Panc1 (cell line): ENCODE measurements around the gene SLCO4A1. TPM values are rescaled to one million over a fixed set of nuclear protein-coding genes. Genes with fewer than 3 reads are reported as not detected.

ENCODE experiments used
- ATAC-seq: fragments of 200-7000 bp; cut with Tn5 transposase; 2 replicates; pipeline ENCODE4 v1.9.1; 2020; ENCODE audit warnings: mild to moderate bottlenecking, moderate library complexity
- BruUV-seq: library from RNA; stranded (reverse); fragments of 400-500 nt; replicated peaks from 2 replicates; lab custom pipeline; 2021; lab: Mats Ljungman, UMichigan
- CTCF ChIA-PET: fragments of 300-600 bp; sonication (Branson Sonifier 250); formaldehyde crosslinking; loops from one replicate; lab custom pipeline; 2022; ENCODE audit warnings: antibody characterized with exemption; lab: Charles Lee
- POLR2A ChIA-PET: fragments of 300-600 bp; sonication (Branson Sonifier 250); formaldehyde crosslinking; loops from one replicate; lab custom pipeline; 2022; ENCODE audit warnings: antibody characterized with exemption; lab: Charles Lee
- DNase-seq: peaks from one replicate; pipeline ENCODE4 v3.0.0-alpha.2; 2010; ENCODE audit warnings: low read depth, low spot score
- H3K27ac ChIP-seq: 2 replicates; pipeline ENCODE4 v1.5.1; 2011; ENCODE audit warnings: mild to moderate bottlenecking, low read length, inconsistent platforms
- H3K27me3 ChIP-seq: fragments of 200-500 bp; sonication (Bioruptor generic); 2 replicates; pipeline ENCODE4 v1.6.0; 2014; ENCODE audit warnings: low read length, inconsistent platforms; ENCODE audit not compliant: control insufficient read depth, insufficient read depth
- H3K36me3 ChIP-seq: fragments of 200-500 bp; sonication (Bioruptor generic); 2 replicates; pipeline ENCODE4 v1.5.1; 2014; ENCODE audit warnings: inconsistent platforms, mild to moderate bottlenecking, low read length, moderate library complexity; ENCODE audit not compliant: control insufficient read depth, insufficient read depth
- H3K4me1 ChIP-seq: 2 replicates; pipeline ENCODE4 v1.5.1; 2011; ENCODE audit warnings: inconsistent platforms, mild to moderate bottlenecking, low read length, moderate library complexity; ENCODE audit not compliant: control insufficient read depth, insufficient read depth
- H3K4me3 ChIP-seq, 2 experiments: 2 replicates each; pipeline ENCODE4 v1.5.1; 2011 to 2012; ENCODE audit warnings: low read depth in 2 of 2, low read length in 2 of 2, mild to moderate bottlenecking in 2 of 2, inconsistent platforms in 1 of 2, moderate library complexity in 1 of 2
- H3K9me3 ChIP-seq: fragments of 200-500 bp; sonication (Bioruptor generic); 2 replicates; pipeline ENCODE4 v1.5.1; 2014; ENCODE audit warnings: low read depth, mild to moderate bottlenecking, inconsistent platforms, low read length, moderate library complexity; ENCODE audit not compliant: control insufficient read depth, insufficient read depth
- POLR2AphosphoS5 ChIP-seq: IDR thresholded peaks from 2 replicates; pipeline ENCODE4 v1.6.1; 2012; ENCODE audit warnings: mild to moderate bottlenecking, low read depth, low read length, moderate library complexity
- REST ChIP-seq, 2 experiments: IDR thresholded peaks; 2 replicates each; pipeline ENCODE4 v1.6.1; 2011 to 2012; ENCODE audit warnings: low read depth in 2 of 2, control low read depth in 1 of 2, low read length in 1 of 2, mild to moderate bottlenecking in 1 of 2, moderate library complexity in 1 of 2; ENCODE audit not compliant: insufficient read depth in 1 of 2
- SIN3A ChIP-seq: IDR thresholded peaks from 2 replicates; pipeline ENCODE4 v1.6.1; 2012; ENCODE audit warnings: low read depth, mild to moderate bottlenecking, low read length, moderate library complexity, borderline replicate concordance; ENCODE audit not compliant: insufficient read depth
- TCF7L2 ChIP-seq: IDR thresholded peaks from 2 replicates; pipeline ENCODE4 v1.6.1; 2011; ENCODE audit warnings: mild to moderate bottlenecking, low read depth, low read length, inconsistent platforms
- in situ Hi-C: cut with HindIII; loops from 2 replicates; pipeline ENCODE4 v1.10.0; 2016; ENCODE audit warnings: low sequenced_read_pairs, low pct_unique_long_range_greater_than_20kb
- intact Hi-C: fragments of 100-400 bp; cut with micrococcal nuclease; formaldehyde crosslinking; loops from one replicate; pipeline ENCODE4 v1.10.0; 2022; ENCODE audit not compliant: unreplicated experiment
- total RNA-seq: library from RNA; stranded (reverse); gene quantifications from one replicate; pipeline ENCODE4 v1.2.1, GENCODE V29; 2021; ENCODE audit not compliant: unreplicated experiment
- TF ChIP-seq, protein P1 (sequence below): fragments of 450-650 bp; IDR thresholded peaks from 2 replicates; pipeline ENCODE4 v1.5.1; 2017; ENCODE audit warnings: mild to moderate bottlenecking

SLCO4A1 gene
- total RNA-seq, 1 experiment from 2014 or later, result 167 TPM

DNA sequence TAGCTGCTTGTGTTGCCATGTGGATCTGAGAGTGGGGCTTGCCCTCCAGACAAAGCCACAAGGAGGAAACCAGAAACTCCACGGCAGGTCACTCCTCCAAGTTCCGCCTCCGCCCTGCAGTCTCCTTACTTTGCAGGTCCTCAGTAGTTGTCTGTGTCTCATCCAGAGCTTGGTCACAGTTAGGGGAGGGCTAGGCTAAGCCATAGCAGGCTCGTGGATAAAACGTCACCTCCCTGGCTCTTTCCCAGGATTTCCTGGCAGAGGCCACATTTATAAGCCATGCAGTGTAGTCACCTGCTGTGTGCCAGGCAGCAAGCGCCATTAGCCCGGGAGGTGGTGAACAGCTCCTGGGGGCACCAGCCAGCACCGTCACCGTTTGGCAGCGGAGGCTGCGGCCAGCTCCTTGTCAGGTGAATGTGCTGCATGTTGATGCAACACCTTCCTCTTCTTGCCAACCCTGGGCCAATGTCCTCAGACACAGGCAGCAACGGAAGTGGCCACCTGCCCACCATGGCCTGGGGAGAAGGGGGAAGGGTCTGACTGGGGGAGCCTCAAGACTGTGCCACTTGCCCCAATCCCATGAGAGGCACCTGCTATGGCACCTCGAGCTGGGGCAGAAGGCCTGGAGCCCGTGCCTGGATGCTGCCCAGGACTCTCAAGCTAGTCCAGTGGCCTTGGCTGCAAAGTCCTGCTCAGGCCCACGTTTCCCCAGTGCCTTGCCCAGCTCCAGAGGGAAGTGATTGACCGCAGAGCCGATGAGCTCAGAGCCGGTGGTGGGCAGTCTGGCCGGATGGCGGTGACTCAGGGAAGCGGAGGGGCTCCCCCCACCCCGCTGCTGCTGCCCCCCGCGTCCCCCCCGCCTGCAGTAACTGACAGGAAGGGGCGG lies 39.0 kb upstream of the SLCO4A1 start:
- ATAC-seq, result peak; percentile 46
- ChIA-PET POLR2A (no interaction called here), CTCF (interaction anchor here (0.5 kb wide), 1 partner anchor 66 kb away, joined by 3 read pairs; no protein-coding TSS in a partner anchor)
- Histone ChIP-seq H3K36me3 (no peaks in the 10 kb centered on the region), H3K4me1 (peaks cover 72% of the 10 kb centered on the region), H3K9me3 (no peaks in the 10 kb centered on the region), H3K4me3 (peak overlapping the region; percentile 21 to 25), H3K27ac (peak overlapping the region; percentile 87), H3K27me3 (no peaks in the 10 kb centered on the region)
- TF ChIP-seq POLR2AphosphoS5, result no peak
- TF ChIP-seq TCF7L2, result no peak
- TF ChIP-seq, protein P1, sequence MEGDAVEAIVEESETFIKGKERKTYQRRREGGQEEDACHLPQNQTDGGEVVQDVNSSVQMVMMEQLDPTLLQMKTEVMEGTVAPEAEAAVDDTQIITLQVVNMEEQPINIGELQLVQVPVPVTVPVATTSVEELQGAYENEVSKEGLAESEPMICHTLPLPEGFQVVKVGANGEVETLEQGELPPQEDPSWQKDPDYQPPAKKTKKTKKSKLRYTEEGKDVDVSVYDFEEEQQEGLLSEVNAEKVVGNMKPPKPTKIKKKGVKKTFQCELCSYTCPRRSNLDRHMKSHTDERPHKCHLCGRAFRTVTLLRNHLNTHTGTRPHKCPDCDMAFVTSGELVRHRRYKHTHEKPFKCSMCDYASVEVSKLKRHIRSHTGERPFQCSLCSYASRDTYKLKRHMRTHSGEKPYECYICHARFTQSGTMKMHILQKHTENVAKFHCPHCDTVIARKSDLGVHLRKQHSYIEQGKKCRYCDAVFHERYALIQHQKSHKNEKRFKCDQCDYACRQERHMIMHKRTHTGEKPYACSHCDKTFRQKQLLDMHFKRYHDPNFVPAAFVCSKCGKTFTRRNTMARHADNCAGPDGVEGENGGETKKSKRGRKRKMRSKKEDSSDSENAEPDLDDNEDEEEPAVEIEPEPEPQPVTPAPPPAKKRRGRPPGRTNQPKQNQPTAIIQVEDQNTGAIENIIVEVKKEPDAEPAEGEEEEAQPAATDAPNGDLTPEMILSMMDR, result no peak
- TF ChIP-seq REST (IDR thresholded peaks at IDR 0.05; ENCODE audit: insufficient read depth in 1 of 2, low read depth in 2 of 2, low read length in 1 of 2), result no peak
- no peak for TF ChIP-seq SIN3A
- no peak for DNase-seq
- in situ Hi-C loops (no loop called here), intact Hi-C loops (no loop called here)
- BruUV-seq, result no TSS peak

DNA sequence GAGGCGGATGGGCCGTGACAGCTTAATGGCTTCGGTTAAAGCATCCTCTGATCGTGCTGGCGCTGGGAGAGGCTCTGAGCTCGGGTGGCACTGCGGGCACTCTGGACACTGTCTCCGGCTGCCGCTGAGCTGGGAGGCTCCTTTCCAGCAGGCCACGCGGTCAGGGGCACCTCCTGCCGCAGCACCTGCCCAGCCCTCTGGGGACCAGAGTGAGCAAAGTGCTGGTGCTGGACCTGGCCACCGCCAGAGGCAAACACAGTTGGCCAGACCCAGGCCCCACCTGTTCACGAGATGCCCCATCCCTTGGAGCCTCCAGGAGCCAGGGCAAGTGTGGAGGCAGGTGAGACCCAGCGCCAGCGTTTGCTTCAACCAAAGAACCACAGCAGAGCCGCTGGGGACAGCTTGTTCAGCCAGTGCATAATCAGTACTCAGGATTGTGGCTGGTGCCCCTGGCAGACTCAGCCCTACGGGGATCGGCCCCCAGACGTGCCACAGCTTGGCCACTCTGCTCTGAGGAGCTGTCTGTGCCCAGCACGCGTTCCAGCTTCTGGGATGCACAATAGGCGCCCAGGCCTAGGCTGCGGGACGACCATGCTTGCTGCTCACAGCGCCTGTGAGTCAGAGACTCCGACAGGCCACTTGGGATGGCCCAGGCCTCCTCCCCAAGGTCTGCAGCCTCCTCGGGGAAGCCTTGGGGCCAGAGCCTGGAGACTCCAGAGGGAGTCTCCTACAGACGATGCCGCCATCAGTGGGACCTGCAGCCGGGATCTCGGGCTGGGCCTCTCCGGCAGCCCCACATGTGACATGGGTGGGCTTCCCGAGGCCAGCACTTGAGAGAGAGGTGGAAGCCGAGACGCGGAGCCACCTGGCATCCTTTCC lies 38.2 kb upstream of the SLCO4A1 start:
- DNase-seq (no peak), ATAC-seq (no peak; the same call in 1 of the 2 replicates)
- TF ChIP-seq SIN3A (no peak), REST (IDR thresholded peaks at IDR 0.05; ENCODE audit: insufficient read depth in 1 of 2, low read depth in 2 of 2, low read length in 1 of 2) (no peak)
- TF ChIP-seq, protein P1, result no peak
- intact Hi-C loops, result no loop called here
- POLR2A ChIA-PET, result no interaction called here
- CTCF ChIA-PET, result interaction anchor here (0.5 kb wide), 1 partner anchor 67 kb away, joined by 3 read pairs; no protein-coding TSS in a partner anchor
- Histone ChIP-seq H3K4me1 (peaks cover 75% of the 10 kb centered on the region), H3K36me3 (no peaks in the 10 kb centered on the region), H3K9me3 (no peaks in the 10 kb centered on the region), H3K27ac (peak overlapping the region; percentile 98), H3K27me3 (no peaks in the 10 kb centered on the region), H3K4me3 (no peak overlapping the region)
- in situ Hi-C loops, result no loop called here
- BruUV-seq, result no TSS peak
